HK-2 (cell line): Measurements from ENCODE around the gene EVA1C.
"Not testable (repeated sequence)": the region's sequence is repeated elsewhere in the genome, so short reads cannot be mapped to it uniquely, and the experiment has no call there.

ENCODE experiments used
- DNase-seq: peaks from one replicate; pipeline ENCODE4 v3.0.0-alpha.2; 2018; ENCODE audit not compliant: unreplicated experiment

EVA1C gene

GRCh38 chr21:32499249-32500055 lies 86.9 kb downstream of the EVA1C start:
- DNase-seq, result no peak

DNA sequence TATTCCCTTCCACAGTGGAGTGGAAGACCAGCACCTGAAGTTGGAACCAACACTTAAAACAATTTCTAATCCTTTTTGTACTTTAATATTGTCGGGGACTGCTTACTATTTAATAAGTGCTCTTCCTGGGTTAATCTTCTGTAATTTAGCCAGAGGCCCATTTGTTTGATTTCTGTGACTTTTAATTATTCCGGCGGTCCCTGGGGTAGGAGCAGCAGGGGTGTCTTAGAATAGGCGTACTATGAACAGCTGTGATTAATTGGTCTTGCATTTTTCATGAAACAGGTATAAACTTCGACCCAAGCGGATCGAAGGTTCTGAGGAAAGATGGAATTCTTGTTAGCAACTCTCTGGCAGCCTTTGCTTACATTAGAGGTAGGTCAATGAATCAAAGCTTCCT lies 91.1 kb downstream of the EVA1C start:
- DNase-seq, result not testable (repeated sequence)

GRCh38 chr21:32505767-32506166 lies 93.3 kb downstream of the EVA1C start:
- not testable (repeated sequence) for DNase-seq

DNA sequence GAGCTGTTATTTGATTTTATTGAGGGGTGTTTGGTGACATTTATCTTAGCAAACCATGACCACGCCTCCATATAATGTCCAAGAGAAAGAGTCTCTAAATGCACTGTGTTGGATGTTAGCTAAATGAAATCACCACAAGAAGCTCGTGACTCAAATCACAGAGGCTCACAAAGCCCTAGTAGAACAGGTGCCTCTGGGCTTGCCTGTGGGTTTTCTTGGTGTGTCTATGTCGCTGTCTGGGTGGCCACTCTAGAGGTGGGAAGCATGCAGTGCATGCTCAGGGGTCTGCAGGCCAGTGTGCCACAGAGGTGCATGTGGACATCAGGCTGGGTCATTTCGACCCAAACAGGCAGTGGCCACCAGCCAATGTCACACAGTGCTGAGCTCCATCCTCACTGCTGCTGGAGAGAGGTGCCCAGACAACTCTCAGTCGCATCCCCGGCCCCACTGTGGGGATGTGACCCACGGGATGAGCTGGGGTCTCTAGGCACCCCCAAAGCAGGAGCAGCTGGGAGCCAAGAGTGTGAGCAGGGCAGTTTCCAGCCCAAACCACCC lies 94.0 kb downstream of the EVA1C start:
- DNase-seq, result not testable (repeated sequence)

GRCh38 chr21:32507342-32507919 lies 94.9 kb downstream of the EVA1C start:
- DNase-seq, result no peak

DNA sequence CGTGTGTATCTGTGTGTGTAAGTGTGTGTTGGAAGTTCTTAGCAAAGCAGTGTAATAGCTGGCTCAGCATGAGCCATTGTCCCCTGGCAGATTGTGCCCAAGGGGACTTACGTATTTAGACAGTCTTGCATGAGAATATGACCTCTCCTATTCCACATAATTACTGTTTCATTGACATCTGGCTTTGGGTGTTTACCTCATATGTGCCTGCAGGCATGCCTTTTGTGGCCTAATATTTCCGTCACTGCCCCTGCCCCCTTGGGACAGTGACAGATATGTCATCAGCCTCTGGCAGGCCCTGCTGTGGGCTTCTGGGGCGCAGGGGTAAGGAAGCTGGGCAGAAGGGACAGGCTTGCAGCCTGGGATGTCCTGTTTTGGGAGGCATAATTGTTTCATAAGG lies 95.5 kb downstream of the EVA1C start:
- not testable (repeated sequence) for DNase-seq

- no peak for DNase-seq
These were observed 96.1 kb downstream of the EVA1C start for GRCh38 chr21:32508558-32508957.

DNA sequence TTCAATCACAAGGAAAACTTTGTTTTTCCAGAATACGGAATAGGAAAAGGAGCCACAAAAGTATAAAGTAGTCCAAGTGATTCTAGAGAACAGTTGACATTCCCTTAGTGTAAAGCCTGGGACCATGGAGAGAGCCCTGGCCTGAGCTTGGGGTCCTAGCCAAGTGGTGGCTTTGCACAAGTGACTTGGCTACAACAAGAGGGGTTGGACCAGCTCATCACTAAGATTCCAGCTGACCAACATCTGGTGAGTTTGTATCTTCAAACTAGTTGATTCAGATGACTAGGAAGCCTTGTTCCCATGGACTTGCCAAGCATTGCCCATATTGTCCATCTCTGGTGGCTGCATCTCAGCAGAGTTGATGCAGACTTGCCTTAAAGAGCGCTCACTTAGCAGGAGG lies 96.5 kb downstream of the EVA1C start:
- not testable (repeated sequence) for DNase-seq

DNA sequence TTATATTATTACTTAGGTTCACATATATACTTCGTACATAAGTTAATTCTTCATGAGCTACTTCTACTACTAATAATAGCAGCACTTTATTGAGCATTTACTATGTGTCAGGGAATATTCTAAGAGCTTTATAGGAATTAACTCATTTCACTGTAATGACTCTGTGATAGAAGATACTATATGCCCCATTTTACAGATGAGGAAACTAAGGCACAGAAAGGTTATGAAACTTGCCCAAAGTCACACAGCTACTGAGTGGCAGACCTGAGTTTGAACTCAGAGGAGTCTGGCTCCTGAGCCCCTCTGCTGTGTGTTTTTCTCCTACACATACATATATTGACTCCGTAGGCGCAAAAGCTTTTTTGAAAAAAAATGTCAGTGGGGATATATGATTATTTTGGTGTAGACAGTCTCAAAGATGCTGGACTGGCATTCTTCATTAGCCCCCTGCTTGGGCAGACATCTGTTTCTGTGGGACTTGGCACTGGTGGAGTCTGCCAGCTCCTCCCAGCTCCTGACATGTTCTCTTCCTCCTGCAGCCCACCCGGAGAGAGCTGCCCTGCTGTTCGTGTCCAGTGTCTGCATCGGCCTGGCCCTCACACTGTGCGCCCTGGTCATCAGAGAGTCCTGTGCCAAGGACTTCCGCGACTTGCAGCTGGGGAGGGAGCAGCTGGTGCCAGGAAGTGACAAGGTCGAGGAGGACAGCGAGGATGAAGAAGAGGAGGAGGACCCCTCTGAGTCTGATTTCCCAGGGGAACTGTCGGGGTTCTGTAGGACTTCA lies 102.0 kb downstream of the EVA1C start:
- DNase-seq, result no peak

GRCh38 chr21:32515874-32516273 lies 103.4 kb downstream of the EVA1C start:
- DNase-seq, result no peak

DNA sequence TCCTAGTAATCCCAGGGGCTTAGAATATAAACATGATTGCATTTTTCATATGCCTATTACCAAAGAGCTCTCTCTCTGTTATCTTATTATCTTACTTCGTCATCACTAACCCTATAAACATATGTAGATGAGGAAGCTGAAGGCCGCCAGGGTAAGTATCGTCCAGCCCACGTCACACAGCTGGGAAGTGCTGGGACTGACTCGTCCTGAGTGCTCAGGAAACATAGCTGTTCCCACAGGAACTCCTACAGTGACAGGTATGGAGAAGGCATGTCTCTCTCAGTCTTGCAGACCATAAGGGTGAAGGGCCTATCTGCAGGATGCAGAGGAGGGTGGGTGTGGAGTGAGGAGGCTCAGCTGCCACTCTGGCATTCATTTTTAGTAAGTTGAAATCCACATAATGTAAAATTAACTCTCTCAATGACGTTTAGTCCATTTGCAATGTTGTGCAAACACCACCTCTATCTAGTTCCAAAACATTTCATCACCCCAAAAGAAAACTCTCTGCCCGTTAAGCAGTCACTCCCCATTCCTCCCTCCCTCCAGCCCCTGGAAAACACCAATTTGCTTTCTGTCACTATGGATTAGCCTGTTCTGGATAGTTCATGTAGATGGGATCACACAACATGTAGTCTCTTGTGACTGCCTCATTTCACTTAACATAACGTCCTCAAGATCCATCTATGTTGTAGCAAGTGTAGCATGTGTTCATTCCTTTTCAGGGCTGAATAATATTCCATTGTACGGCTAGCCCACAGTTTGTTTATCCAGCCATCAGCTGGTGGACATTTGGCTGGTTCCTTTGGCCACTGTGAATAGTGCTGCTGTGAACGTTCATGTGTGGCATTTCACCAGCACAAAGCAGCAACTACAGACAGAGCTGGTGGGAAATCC lies 104.5 kb downstream of the EVA1C start:
- no peak for DNase-seq

DNA sequence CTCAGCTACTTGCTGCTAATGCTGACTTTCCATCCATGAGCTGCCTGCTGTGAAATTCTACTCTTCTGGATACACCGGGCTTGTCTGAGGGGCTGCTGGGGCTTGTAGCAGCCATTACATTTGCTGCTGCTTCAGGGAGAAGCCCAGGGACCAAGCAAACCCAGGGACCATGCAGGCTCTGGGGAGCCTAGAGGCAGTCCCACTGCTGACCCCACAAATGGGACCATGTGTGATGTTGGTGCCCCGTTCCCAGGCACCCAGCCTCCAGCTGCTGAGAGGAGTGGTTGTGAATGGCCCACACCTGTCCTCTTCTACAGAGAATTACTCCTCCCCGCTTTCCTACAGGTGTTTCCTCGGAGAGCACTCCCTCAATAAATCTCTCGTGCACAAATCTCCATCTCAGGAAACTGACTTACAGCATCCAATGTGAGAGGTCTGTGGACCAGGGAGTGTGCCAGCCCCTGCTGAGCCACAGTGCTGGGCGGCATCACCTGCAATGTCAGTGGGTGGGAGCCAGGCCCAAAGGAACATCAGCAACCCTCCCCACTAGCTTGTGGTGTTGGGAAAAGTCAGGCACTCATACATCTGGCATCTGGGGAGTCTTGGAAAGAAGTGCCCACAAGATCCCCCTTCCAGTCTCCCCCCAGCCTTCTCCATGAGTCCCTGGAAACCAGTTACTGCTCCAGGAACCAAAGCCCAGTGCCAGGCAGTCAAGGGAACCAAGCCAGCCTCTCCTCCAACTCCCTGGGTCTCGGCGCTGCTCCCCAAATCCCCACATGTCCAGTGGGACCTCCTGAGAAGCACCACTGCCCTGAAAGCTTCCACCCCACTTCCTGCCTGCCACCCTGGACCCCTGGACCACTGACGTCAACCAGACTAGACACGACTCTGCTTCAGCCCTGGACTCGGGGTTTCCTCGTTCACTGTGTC lies 107.7 kb downstream of the EVA1C start:
- DNase-seq, result no peak

DNA sequence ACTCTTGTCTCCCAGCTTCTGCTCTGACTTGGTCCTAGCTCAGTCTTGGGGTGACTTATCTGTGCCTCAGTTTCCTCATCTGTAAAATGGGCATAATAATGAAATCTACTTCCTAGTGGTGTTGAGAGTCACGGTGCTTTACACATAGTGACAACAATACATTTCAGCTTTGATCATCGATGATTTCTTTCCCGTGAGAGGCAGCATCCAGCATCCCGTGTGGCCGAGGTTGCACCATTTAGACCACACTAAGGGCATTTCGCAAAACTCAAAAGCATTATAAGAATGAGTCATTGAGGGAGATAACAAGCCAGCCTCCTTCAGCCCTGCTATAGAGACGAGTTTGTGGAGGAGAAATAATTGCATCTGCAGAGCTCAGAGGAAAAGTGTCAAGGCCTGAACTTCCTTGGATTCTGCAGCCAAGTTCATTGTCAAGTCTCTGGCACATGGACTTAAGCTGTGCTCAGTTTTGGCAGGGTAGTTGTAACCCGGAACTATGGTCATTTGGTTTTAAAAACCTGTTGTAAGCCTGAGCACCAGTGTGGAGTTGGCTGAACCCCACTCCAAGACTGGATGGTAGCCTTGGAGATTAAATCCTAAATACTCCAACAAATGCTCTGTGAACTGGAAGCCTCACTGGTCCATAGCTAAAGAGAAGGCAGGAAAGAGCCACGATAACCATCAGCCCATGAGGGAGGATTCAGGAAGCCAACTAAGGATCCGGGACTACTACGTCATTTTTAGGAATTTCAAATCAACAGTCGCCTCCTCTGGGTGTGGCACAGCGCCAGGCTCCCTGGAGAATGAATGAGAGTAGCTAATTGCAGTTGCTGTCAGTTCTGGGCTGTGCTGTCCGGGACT lies 108.6 kb downstream of the EVA1C start:
- no peak for DNase-seq

DNA sequence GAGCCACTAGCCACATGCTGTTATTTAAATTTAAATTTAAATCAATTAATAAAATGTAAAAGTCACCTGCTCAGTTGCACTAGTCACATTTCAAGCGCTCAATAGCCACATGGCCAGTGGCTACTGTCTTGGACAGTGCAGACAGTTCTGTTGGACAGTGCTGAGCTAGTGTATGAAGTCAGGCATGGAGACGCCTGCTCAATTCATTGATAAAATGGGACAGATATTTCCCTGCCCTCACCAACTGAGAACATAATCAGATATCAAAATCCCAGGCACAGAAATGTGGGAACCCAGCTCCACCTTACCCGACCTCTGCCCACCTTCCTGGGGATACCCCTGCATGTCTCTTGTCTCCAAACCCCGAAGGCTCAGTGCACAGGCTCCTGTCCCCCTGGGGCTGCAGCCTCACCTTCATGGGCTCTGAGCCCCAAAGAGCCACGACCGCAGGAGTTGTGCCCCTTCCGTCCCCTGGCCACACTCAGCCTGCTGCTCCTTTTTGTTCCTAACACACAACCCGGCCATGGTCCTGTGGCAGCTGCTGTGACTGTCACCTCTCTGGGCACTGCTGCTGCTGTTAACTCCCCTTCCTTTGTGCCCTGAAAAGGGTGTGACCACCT lies 109.3 kb downstream of the EVA1C start:
- DNase-seq, result no peak

DNA sequence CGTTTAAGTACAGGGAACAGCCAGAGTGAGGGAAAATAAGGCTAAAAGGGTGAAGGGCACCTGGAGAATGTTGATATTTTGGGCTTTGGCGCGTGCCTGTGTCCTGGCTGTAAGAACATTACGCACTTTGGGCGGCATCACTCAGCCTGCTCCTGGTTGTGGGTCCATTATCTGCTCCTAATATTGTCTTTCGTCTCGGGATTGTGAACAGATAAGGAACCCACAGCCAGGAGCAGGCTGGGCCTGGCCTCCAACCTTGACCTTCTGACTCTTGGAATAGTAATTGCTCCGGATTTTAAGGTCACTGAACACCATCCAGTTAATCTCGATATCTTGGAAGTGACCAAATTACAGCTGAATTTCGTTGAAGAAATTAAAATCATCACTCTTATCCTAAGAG lies 111.0 kb downstream of the EVA1C start:
- DNase-seq, result no peak

DNA sequence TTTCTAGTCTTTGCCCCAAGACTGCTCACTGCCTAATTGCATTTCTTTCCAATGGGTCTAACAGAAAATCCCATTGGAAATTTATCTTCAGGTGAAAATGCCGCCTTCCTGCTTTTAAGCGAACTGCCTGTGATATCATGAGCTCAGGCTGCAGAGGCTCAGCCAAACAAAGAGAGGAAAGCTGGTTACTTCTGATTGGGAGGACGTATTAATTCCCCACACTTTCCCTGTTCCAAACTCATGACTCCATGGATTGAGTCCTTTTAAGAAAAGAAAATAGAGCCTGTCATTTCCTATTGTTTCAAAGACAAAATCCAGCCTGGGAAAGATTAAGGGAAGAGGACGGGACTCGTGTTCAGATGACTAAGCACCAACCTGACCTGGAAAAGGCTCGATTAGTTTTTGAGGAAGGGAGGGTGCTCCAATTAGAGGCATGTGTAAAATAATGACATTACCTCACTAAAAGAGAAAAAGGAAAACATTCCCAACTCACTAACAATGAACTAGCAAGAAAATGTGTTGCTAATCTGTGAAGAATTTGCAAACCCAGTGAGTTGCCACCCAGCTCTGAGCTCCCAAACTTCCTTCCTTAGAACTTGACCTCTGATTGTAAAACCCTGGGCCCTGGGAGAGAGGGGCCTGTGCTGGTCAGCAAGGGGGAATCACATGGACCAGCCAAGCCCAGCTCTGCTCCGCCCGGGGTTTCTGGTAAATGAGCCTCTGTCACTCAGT lies 111.6 kb downstream of the EVA1C start:
- no peak for DNase-seq

DNA sequence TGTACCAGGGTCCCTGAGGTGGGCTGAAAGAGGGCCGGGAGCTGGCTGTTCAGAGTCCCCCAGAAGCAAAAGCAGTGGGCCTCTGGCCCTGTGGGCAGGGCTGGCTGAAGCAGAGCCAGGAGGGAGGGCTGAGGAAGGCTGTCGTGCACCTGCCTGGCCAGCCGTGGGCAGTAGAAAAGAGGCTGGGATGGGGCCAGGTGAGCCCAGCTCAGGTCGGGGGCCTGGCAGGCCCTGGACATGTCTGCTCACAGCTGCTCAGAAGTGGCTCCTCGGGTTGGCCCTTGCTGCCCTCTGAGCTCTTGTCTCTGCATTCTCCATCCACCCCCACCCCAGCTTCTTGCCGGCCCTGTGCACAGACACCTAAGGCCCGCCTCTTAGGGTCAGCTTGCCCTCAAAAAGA lies 112.8 kb downstream of the EVA1C start:
- DNase-seq, result no peak

DNA sequence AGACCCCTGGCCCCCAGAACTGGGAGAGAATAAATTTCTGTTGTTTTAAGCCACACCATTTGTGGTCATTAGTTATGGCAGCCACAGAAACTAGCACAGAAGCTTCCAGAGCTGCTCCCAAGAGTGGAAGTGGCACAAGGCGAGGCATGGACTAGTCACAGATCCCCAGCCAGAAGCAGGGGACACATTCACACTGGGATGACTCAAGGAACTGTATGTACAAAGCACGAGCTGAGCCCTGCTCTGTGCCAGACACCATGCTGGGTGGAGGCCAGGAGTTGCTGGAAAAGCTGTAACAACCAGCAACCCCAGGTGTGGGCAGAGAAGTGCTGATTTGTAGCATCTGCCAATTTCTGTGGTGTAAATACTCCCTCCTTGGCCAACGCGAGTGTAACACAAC lies 117.2 kb downstream of the EVA1C start:
- DNase-seq, result no peak
